IMR-90 (cell line): ENCODE data around the gene AP1S1. TPM values are rescaled to one million over a fixed set of nuclear protein-coding genes. Genes with fewer than 3 reads are reported as not detected.

Experiments
- ATAC-seq: fragments of 200-7000 bp; cut with Tn5 transposase; 2 replicates; pipeline ENCODE4 v1.9.1; 2020; ENCODE audit warnings: low read depth, mild to moderate bottlenecking, moderate library complexity
- BruUV-seq: library from RNA; stranded (reverse); fragments of 400-500 nt; replicated peaks from 2 replicates; lab custom pipeline; 2021; lab: Mats Ljungman, UMichigan
- CTCF ChIA-PET: fragments of 300-600 bp; formaldehyde crosslinking; extraction: SDS; loops from one replicate; lab custom pipeline; 2021; ENCODE audit warnings: antibody characterized with exemption; lab: Yijun Ruan, JAX
- POLR2A ChIA-PET: fragments of 300-600 bp; sonication (Branson Sonifier 250); formaldehyde crosslinking; loops from one replicate; lab custom pipeline; 2022; ENCODE audit warnings: antibody characterized with exemption; ENCODE audit not compliant: unreplicated experiment; lab: Charles Lee
- DNase-seq: peaks from one replicate; pipeline ENCODE4 v3.0.0; 2013
- H2AFZ ChIP-seq: replicated peaks from 2 replicates; pipeline ENCODE3; 2013; ENCODE audit warnings: low read length, mild to moderate bottlenecking; ENCODE audit not compliant: poor library complexity
- H2AK5ac ChIP-seq: 2 replicates; pipeline ENCODE4 v1.6.1; 2013; ENCODE audit warnings: low read depth, low read length, inconsistent platforms
- H2AK9ac ChIP-seq: replicated peaks from 2 replicates; pipeline ENCODE3; 2013; ENCODE audit warnings: mild to moderate bottlenecking, low read depth, low read length, moderate library complexity; ENCODE audit not compliant: poor library complexity
- H2BK120ac ChIP-seq: 2 replicates; pipeline ENCODE4 v1.6.1; 2013; ENCODE audit warnings: low read depth, low read length, inconsistent platforms
- H2BK15ac ChIP-seq: 3 replicates; pipeline ENCODE4 v1.6.1; 2013; ENCODE audit warnings: low read depth, low read length, inconsistent platforms
- H2BK20ac ChIP-seq: 2 replicates; pipeline ENCODE4 v1.6.1; 2013; ENCODE audit warnings: low read depth, mild to moderate bottlenecking, inconsistent platforms, low read length, moderate library complexity
- H2BK5ac ChIP-seq: 2 replicates; pipeline ENCODE4 v1.6.1; 2013; ENCODE audit warnings: mild to moderate bottlenecking, low read depth, low read length, inconsistent platforms; ENCODE audit not compliant: poor library complexity, severe bottlenecking
- H3K14ac ChIP-seq: replicated peaks from 2 replicates; pipeline ENCODE4 v1.6.1; 2013; ENCODE audit warnings: low read depth, low read length, inconsistent platforms
- H3K18ac ChIP-seq: 2 replicates; pipeline ENCODE4 v1.6.1; 2013; ENCODE audit warnings: low read depth, low read length, control low read depth
- H3K23ac ChIP-seq: 2 replicates; pipeline ENCODE4 v1.6.1; 2013; ENCODE audit warnings: low read depth, low read length, inconsistent platforms
- H3K27ac ChIP-seq: 2 replicates; pipeline ENCODE4 v1.5.1; 2013; ENCODE audit warnings: mild to moderate bottlenecking, control low read depth, low read length; ENCODE audit not compliant: insufficient read depth
- H3K27me3 ChIP-seq: 2 replicates; pipeline ENCODE4 v1.6.1; 2013; ENCODE audit warnings: low read length; ENCODE audit not compliant: control insufficient read depth, insufficient read depth
- H3K36me3 ChIP-seq: 2 replicates; pipeline ENCODE4 v1.6.1; 2013; ENCODE audit warnings: low read length, mixed read lengths; ENCODE audit not compliant: control insufficient read depth, insufficient read depth
- H3K4ac ChIP-seq: 2 replicates; pipeline ENCODE4 v1.6.1; 2013; ENCODE audit warnings: low read depth, low read length, inconsistent platforms
- H3K4me1 ChIP-seq: 2 replicates; pipeline ENCODE4 v1.6.1; 2013; ENCODE audit warnings: low read length, mixed read lengths; ENCODE audit not compliant: control insufficient read depth, insufficient read depth
- H3K4me2 ChIP-seq: 2 replicates; pipeline ENCODE4 v1.6.1; 2013; ENCODE audit warnings: low read depth, mild to moderate bottlenecking, control low read depth, low read length, moderate library complexity
- H3K4me3 ChIP-seq: 2 replicates; pipeline ENCODE4 v1.5.1; 2013; ENCODE audit warnings: low read depth, mild to moderate bottlenecking, control low read depth, low read length, moderate library complexity; ENCODE audit not compliant: insufficient read depth
- H3K56ac ChIP-seq: 2 replicates; pipeline ENCODE4 v1.6.1; 2013; ENCODE audit warnings: low read length, inconsistent platforms; ENCODE audit not compliant: insufficient read depth; ENCODE audit errors: extremely low read depth
- H3K79me1 ChIP-seq, 2 experiments: 2 replicates each; pipeline ENCODE4 v1.6.1; 2013; ENCODE audit warnings: low read length in 2 of 2, inconsistent platforms in 1 of 2, low read depth in 1 of 2
- H3K9ac ChIP-seq: 2 replicates; pipeline ENCODE4 v1.6.1; 2013; ENCODE audit warnings: low read depth, low read length, control low read depth
- H3K9me1 ChIP-seq: 2 replicates; pipeline ENCODE4 v1.6.1; 2013; ENCODE audit warnings: low read length, inconsistent platforms; ENCODE audit not compliant: insufficient read depth
- H3K9me3 ChIP-seq: 2 replicates; pipeline ENCODE4 v1.6.1; 2013; ENCODE audit warnings: low read length; ENCODE audit not compliant: control insufficient read depth, insufficient read depth
- H4K20me1 ChIP-seq: 2 replicates; pipeline ENCODE4 v1.6.1; 2013; ENCODE audit warnings: low read length, inconsistent platforms; ENCODE audit not compliant: insufficient read depth
- H4K5ac ChIP-seq: 2 replicates; pipeline ENCODE4 v1.6.1; 2013; ENCODE audit warnings: mild to moderate bottlenecking, low read depth, low read length, control low read depth
- H4K8ac ChIP-seq, 2 experiments: 2 replicates each; pipeline ENCODE4 v1.6.1; 2013; ENCODE audit warnings: low read depth in 2 of 2, low read length in 2 of 2, control low read depth in 1 of 2, inconsistent platforms in 1 of 2
- H4K91ac ChIP-seq: 2 replicates; pipeline ENCODE4 v1.6.1; 2013; ENCODE audit warnings: low read depth, low read length, inconsistent platforms; ENCODE audit not compliant: insufficient read depth
- BHLHE40 ChIP-seq: fragments of 150-350 bp; IDR thresholded peaks from 2 replicates; pipeline ENCODE4 v1.6.1; 2016; ENCODE audit warnings: mild to moderate bottlenecking, low read depth, low read length
- CEBPB ChIP-seq: IDR thresholded peaks from 2 replicates; pipeline ENCODE4 v1.6.1; 2012; ENCODE audit warnings: low read depth, low read length, improper control_type of control experiment
- CHD1 ChIP-seq: IDR thresholded peaks from 2 replicates; pipeline ENCODE4 v1.6.1; 2012; ENCODE audit warnings: low read depth, low read length, improper control_type of control experiment
- FOS ChIP-seq: fragments of 150-350 bp; IDR thresholded peaks from 2 replicates; pipeline ENCODE4 v1.6.1; 2016; ENCODE audit warnings: low read depth, low read length
- MAFK ChIP-seq: IDR thresholded peaks from 2 replicates; pipeline ENCODE4 v1.6.1; 2012; ENCODE audit warnings: low read depth, low read length, improper control_type of control experiment
- MAZ ChIP-seq: IDR thresholded peaks from 2 replicates; pipeline ENCODE4 v1.6.1; 2012; ENCODE audit warnings: low read depth, mild to moderate bottlenecking, low read length, improper control_type of control experiment, moderate library complexity, borderline replicate concordance
- MXI1 ChIP-seq: IDR thresholded peaks from 2 replicates; pipeline ENCODE4 v1.6.1; 2012; ENCODE audit warnings: low read depth, mild to moderate bottlenecking, low read length, moderate library complexity, borderline replicate concordance
- NFE2L2 ChIP-seq: fragments of 150-350 bp; IDR thresholded peaks from 2 replicates; pipeline ENCODE4 v1.6.1; 2016; ENCODE audit warnings: low read depth, mild to moderate bottlenecking, low read length
- POLR2A ChIP-seq: IDR thresholded peaks from 2 replicates; pipeline ENCODE4 v1.6.1; 2012; ENCODE audit warnings: mild to moderate bottlenecking, low read depth, low read length
- RCOR1 ChIP-seq: IDR thresholded peaks from 2 replicates; pipeline ENCODE4 v1.6.1; 2012; ENCODE audit warnings: mild to moderate bottlenecking, low read length, improper control_type of control experiment; ENCODE audit not compliant: insufficient replicate concordance
- SMC3 ChIP-seq: fragments of 150-350 bp; IDR thresholded peaks from 2 replicates; pipeline ENCODE4 v1.6.1; 2016; ENCODE audit warnings: low read depth, mild to moderate bottlenecking, antibody characterized with exemption, low read length, moderate library complexity
- WGBS, 2 experiments: methylation state at CpG; one replicate each; pipeline versions ENCODE4 v1.1.5 to v1.1.7; 2013; ENCODE audit warnings: missing lambda C conversion rate in 2 of 2; ENCODE audit not compliant: insufficient read length in 1 of 2; ENCODE audit errors: extremely low coverage in 2 of 2; 5-methylcytosine and 5-hydroxymethylcytosine counted together
- dilution Hi-C: fragments of 300-500 bp; cut with HindIII; formaldehyde crosslinking; loops from one replicate; pipeline ENCODE4 v1.14.3; 2018; ENCODE audit warnings: low sequenced_read_pairs; ENCODE audit not compliant: unreplicated experiment
- in situ Hi-C: fragments of 300-500 bp; cut with MboI; formaldehyde crosslinking; loops from 3 replicates; pipeline ENCODE4 v1.14.3; 2019; ENCODE audit warnings: low sequenced_read_pairs, inconsistent platforms, mixed read lengths
- intact Hi-C: fragments of 100-400 bp; cut with micrococcal nuclease; formaldehyde crosslinking; loops from 2 replicates; pipeline ENCODE4 v1.10.0; 2022
- polyA plus RNA-seq, 3 experiments: library from polyadenylated mRNA; depleted of rRNA; stranded (reverse); fragments of >200 nt; gene quantifications; 2 replicates each; pipeline ENCODE4 v1.2.3, GENCODE V29; 2012; ENCODE audit warnings: low replicate concordance in 1 of 3
- total RNA-seq: library from RNA; depleted of rRNA; stranded (reverse); fragments of >200 nt; gene quantifications from 2 replicates; pipeline ENCODE4 v1.2.3, GENCODE V29; 2012
- TF ChIP-seq, protein P1 (sequence below): fragments of 150-350 bp; IDR thresholded peaks from 2 replicates; pipeline ENCODE4 v1.6.1; 2016; ENCODE audit warnings: low read depth, mild to moderate bottlenecking, low read length, moderate library complexity, borderline replicate concordance
- TF ChIP-seq, protein P2 (sequence below): conservative IDR thresholded peaks from 2 replicates; pipeline ENCODE4 v1.5.1; 2012; ENCODE audit warnings: mild to moderate bottlenecking, low read depth, low read length, improper control_type of control experiment

AP1S1 gene
- total and polyA plus RNA-seq, 2 of the 4 experiments (the other 2 are of a cell fraction) = 187 to 295 TPM

DNA sequence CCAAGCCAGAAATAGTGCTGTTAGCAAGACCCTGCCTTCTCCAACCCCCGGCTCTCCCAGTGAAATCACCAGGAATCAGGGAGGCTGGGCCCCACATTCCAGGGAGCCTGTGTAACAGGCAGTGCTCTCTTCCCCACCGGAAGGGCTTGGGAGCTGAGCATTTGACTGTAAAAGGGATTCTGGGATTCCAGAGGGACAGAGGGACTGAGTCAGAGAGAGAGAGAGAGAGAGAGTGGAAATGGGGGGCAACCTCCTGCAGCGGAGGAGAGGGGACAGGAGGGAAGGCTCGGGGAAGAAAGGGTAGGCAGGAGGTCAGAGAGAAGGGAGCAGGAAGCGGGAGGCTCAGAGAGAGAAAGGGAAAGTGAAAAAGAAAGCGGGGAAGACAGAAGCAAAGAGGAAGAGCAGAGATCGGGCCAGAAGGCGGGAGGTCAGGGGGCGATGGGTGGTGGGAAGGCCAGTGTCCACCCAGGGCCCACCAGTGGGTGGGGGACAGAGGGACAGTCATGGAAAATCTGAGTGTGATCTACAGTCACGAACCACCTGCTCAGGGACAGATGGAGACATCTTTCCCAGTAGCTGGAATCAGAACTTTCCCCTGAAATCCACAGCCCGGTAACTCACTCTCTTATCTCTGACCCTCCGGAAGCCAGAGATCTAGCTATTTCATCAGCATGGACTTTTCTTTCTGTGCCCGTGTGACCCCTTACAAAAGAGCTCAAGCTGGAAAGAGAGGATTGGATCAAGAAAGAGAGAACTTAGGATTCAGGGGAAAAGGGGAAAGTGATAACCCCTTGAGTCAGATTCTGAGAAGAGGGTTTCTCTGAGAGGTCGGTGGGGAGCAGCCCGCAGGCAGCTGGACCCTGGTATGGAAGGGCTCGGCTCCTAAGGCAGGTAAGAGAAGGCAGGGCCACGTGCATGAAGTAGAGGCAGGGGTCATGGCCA lies 32.0 kb upstream of the AP1S1 start:
- Histone ChIP-seq H3K4ac (peak overlapping the region; percentile 97), H2AK9ac (peak overlapping the region; percentile 78), H3K27me3 (no peaks in the 10 kb centered on the region), H3K18ac (peak overlapping the region; percentile 72), H3K79me1 (peaks cover 4 to 48% of the 10 kb centered on the region in 2 experiments; a peak in 2 of 4 replicates), H4K91ac (peak overlapping the region; percentile 96), H3K4me2 (peak overlapping the region; percentile 68), H3K9me3 (no peaks in the 10 kb centered on the region), H2BK20ac (peak overlapping the region; percentile 97), H2AK5ac (peak overlapping the region; percentile 98), H4K8ac (peak overlapping the region; percentile 73 to 98), H3K9me1 (peaks cover 29% of the 10 kb centered on the region), H2AFZ (peak overlapping the region; percentile 74), H3K4me1 (peaks cover 25% of the 10 kb centered on the region), H3K56ac (peak overlapping the region; percentile 96), H3K9ac (peak overlapping the region; percentile 75), H3K4me3 (peak overlapping the region; percentile 19), H4K20me1 (peaks cover 3% of the 10 kb centered on the region; the same call in 1 of the 2 replicates), H2BK15ac (peak overlapping the region; percentile 98), H3K14ac (peak overlapping the region; percentile 99), H2BK120ac (peak overlapping the region; percentile 94), H4K5ac (peak overlapping the region; percentile 83), H3K23ac (peak overlapping the region; percentile 97), H3K27ac (peak overlapping the region; percentile 93), H2BK5ac (peak overlapping the region; percentile 96), H3K36me3 (no peaks in the 10 kb centered on the region; the same call in 1 of the 2 replicates)
- in situ Hi-C loops (loop anchor here (25.0 kb wide), 1 partner anchor 685 kb away; the partner anchor contains the start of genes MEPCE, PPP1R35 and ZCWPW1), intact Hi-C loops (loop anchor here (1.0 kb wide), 1 partner anchor 22 kb away; no protein-coding TSS in a partner anchor), dilution Hi-C loops (no loop called here)
- ATAC-seq = peak; percentile 64
- CTCF ChIA-PET = interaction anchor here (0.9 to 1.5 kb wide), 3 partner anchors 21 to 45 kb away, joined by 3 read pairs; no protein-coding TSS in a partner anchor
- POLR2A ChIA-PET = interaction anchor here (0.6 to 1.2 kb wide), 5 partner anchors 11 to 510 kb away, joined by 3 to 7 read pairs (median 4); partner anchors contain the start of gene TRIM56
- no TSS peak for BruUV-seq
- DNase-seq = peak; percentile 99
- WGBS, 2 experiments = 46% methylated on average over 4 of the region's 17 CpGs; no CpG with 5 or more reads in 1 of the 2 experiments
- TF ChIP-seq CEBPB = peak; percentile 80
- TF ChIP-seq CHD1 = peak; percentile 53; the same call in 1 of the 2 replicates
- TF ChIP-seq, protein P1, sequence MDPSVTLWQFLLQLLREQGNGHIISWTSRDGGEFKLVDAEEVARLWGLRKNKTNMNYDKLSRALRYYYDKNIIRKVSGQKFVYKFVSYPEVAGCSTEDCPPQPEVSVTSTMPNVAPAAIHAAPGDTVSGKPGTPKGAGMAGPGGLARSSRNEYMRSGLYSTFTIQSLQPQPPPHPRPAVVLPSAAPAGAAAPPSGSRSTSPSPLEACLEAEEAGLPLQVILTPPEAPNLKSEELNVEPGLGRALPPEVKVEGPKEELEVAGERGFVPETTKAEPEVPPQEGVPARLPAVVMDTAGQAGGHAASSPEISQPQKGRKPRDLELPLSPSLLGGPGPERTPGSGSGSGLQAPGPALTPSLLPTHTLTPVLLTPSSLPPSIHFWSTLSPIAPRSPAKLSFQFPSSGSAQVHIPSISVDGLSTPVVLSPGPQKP = no peak; the same call in 1 of the 2 replicates
- TF ChIP-seq RCOR1 = no peak
- TF ChIP-seq FOS = peak; percentile 90
- TF ChIP-seq BHLHE40 = no peak
- peak; percentile 50; the same call in 1 of the 2 replicates for TF ChIP-seq NFE2L2
- TF ChIP-seq SMC3 = no peak
- peak; percentile 84 for TF ChIP-seq POLR2A
- TF ChIP-seq MXI1 = no peak
- TF ChIP-seq MAFK = peak; percentile 33; the same call in 1 of the 2 replicates
- TF ChIP-seq, protein P2, sequence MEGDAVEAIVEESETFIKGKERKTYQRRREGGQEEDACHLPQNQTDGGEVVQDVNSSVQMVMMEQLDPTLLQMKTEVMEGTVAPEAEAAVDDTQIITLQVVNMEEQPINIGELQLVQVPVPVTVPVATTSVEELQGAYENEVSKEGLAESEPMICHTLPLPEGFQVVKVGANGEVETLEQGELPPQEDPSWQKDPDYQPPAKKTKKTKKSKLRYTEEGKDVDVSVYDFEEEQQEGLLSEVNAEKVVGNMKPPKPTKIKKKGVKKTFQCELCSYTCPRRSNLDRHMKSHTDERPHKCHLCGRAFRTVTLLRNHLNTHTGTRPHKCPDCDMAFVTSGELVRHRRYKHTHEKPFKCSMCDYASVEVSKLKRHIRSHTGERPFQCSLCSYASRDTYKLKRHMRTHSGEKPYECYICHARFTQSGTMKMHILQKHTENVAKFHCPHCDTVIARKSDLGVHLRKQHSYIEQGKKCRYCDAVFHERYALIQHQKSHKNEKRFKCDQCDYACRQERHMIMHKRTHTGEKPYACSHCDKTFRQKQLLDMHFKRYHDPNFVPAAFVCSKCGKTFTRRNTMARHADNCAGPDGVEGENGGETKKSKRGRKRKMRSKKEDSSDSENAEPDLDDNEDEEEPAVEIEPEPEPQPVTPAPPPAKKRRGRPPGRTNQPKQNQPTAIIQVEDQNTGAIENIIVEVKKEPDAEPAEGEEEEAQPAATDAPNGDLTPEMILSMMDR = no peak
- peak; percentile 97 for TF ChIP-seq MAZ
